NCI-H1436 treated with DMSO at 0.1 percent for 48 hours (cell line): Measurements from ENCODE around the gene HSPA12A.
"Not testable (repeated sequence)": the region's sequence is repeated elsewhere in the genome, so short reads cannot be mapped to it uniquely, and the experiment has no call there.

Source experiments
- DNase-seq: peaks from one replicate; lab custom pipeline; 2025; lab: John Stamatoyannopoulos, UW

The HSPA12A gene

GRCh38 chr10:116715341-116715740, 27.0 kb downstream of the HSPA12A start:
- DNase-seq, result no peak

GRCh38 chr10:116713846-116714245, 28.5 kb downstream of the HSPA12A start:
- DNase-seq, result no peak

- no peak for DNase-seq
Observed at GRCh38 chr10:116712989-116713543, 29.3 kb downstream of the HSPA12A start.

- DNase-seq, result no peak
Observed at GRCh38 chr10:116712519-116712918, 29.8 kb downstream of the HSPA12A start.

- not testable (repeated sequence) for DNase-seq
Observed at GRCh38 chr10:116711803-116712202, 30.6 kb downstream of the HSPA12A start.

- DNase-seq, result no peak
Observed at GRCh38 chr10:116710076-116710475, 32.3 kb downstream of the HSPA12A start.

- DNase-seq, result no peak
Observed at GRCh38 chr10:116708877-116709276, 33.5 kb downstream of the HSPA12A start.

GRCh38 chr10:116708391-116708821, 34.0 kb downstream of the HSPA12A start:
- no peak for DNase-seq

- DNase-seq, result no peak
Observed at GRCh38 chr10:116707981-116708380, 34.4 kb downstream of the HSPA12A start.

- DNase-seq, result no peak
Observed at GRCh38 chr10:116706281-116706680, 36.1 kb downstream of the HSPA12A start.

GRCh38 chr10:116705498-116705897, 36.9 kb downstream of the HSPA12A start:
- no peak for DNase-seq

- no peak for DNase-seq
Observed at GRCh38 chr10:116704926-116705325, 37.4 kb downstream of the HSPA12A start.

GRCh38 chr10:116702165-116702564, 40.2 kb downstream of the HSPA12A start:
- no peak for DNase-seq

GRCh38 chr10:116699471-116700150, 42.8 kb downstream of the HSPA12A start:
- DNase-seq, result no peak

GRCh38 chr10:116699049-116699448, 43.3 kb downstream of the HSPA12A start:
- no peak for DNase-seq

- no peak for DNase-seq
Observed at GRCh38 chr10:116698364-116698763, 44.0 kb downstream of the HSPA12A start.

- no peak for DNase-seq
Observed at GRCh38 chr10:116697816-116698215, 44.5 kb downstream of the HSPA12A start.

- DNase-seq, result no peak
Observed at GRCh38 chr10:116696919-116697318, 45.4 kb downstream of the HSPA12A start.

- DNase-seq, result no peak
Observed at GRCh38 chr10:116694927-116695268, 47.5 kb downstream of the HSPA12A start.

- DNase-seq, result no peak
Observed at GRCh38 chr10:116694243-116694926, 48.0 kb downstream of the HSPA12A start.

GRCh38 chr10:116692225-116692624, 50.1 kb downstream of the HSPA12A start:
- no peak for DNase-seq

GRCh38 chr10:116691635-116692034, 50.7 kb downstream of the HSPA12A start:
- no peak for DNase-seq
